PC-9 (cell line): ENCODE measurements around the gene ANKLE1. TPM values are rescaled to one million over a fixed set of nuclear protein-coding genes. Genes with fewer than 3 reads are reported as not detected.

Source experiments
- BruUV-seq: library from RNA; stranded (reverse); fragments of 400-500 nt; replicated peaks from 2 replicates; lab custom pipeline; 2021; lab: Mats Ljungman, UMichigan
- CTCF ChIA-PET: fragments of 300-600 bp; sonication (Branson Sonifier 250); formaldehyde crosslinking; loops from one replicate; lab custom pipeline; 2022; ENCODE audit warnings: antibody characterized with exemption; lab: Charles Lee
- POLR2A ChIA-PET: fragments of 300-600 bp; sonication (Branson Sonifier 250); formaldehyde crosslinking; loops from one replicate; lab custom pipeline; 2022; ENCODE audit warnings: antibody characterized with exemption; ENCODE audit not compliant: unreplicated experiment; lab: Charles Lee
- DNase-seq, 2 experiments: peaks; one replicate each; pipeline versions ENCODE4 v3.0.0 to v3.0.0-alpha.2; 2015 to 2022; ENCODE audit warnings: mixed read lengths in 1 of 2
- H2AFZ ChIP-seq: fragments of 200-600 bp; sonication (generic); 2 replicates; pipeline ENCODE4 v1.8.1; 2017; ENCODE audit warnings: antibody characterized with exemption
- H3F3A ChIP-seq: fragments of 200-600 bp; sonication (generic); 2 replicates; pipeline ENCODE4 v1.8.1; 2017; ENCODE audit warnings: antibody characterized with exemption, mild to moderate bottlenecking, low read depth; ENCODE audit not compliant: insufficient read depth
- H3K27ac ChIP-seq: fragments of 200-600 bp; sonication (generic); 2 replicates; pipeline ENCODE4 v1.6.1; 2016; ENCODE audit warnings: mixed run types
- H3K27me3 ChIP-seq: fragments of 200-600 bp; sonication (generic); 2 replicates; pipeline ENCODE4 v1.6.1; 2016; ENCODE audit warnings: low read depth, mixed run types; ENCODE audit not compliant: insufficient read depth
- H3K36me3 ChIP-seq: fragments of 200-600 bp; sonication (generic); 2 replicates; pipeline ENCODE4 v1.6.1; 2016; ENCODE audit warnings: low read depth, mixed run types
- H3K4me1 ChIP-seq: fragments of 200-600 bp; sonication (generic); replicated peaks from 2 replicates; pipeline ENCODE4 v1.6.1; 2016; ENCODE audit warnings: mixed run types; ENCODE audit not compliant: insufficient read depth
- H3K4me2 ChIP-seq: fragments of 200-600 bp; sonication (generic); 2 replicates; pipeline ENCODE4 v1.6.1; 2017; ENCODE audit warnings: mixed run types
- H3K4me3 ChIP-seq: fragments of 200-600 bp; sonication (generic); 2 replicates; pipeline ENCODE4 v1.6.1; 2016; ENCODE audit warnings: mixed run types
- H3K79me2 ChIP-seq: fragments of 200-600 bp; sonication (generic); 2 replicates; pipeline ENCODE4 v1.6.1; 2017; ENCODE audit warnings: low read depth, mixed run types
- H3K9me2 ChIP-seq: fragments of 200-600 bp; sonication (generic); 2 replicates; pipeline ENCODE4 v1.8.1; 2017; ENCODE audit warnings: mild to moderate bottlenecking; ENCODE audit not compliant: insufficient read depth
- H3K9me3 ChIP-seq: fragments of 200-600 bp; sonication (generic); 2 replicates; pipeline ENCODE4 v1.8.1; 2016; ENCODE audit warnings: low read depth; ENCODE audit not compliant: insufficient read depth
- H4K20me1 ChIP-seq: fragments of 200-600 bp; sonication (generic); 2 replicates; pipeline ENCODE4 v1.8.1; 2017; ENCODE audit not compliant: insufficient read depth
- CTCF ChIP-seq: fragments of 200-600 bp; sonication (generic); conservative IDR thresholded peaks from 2 replicates; pipeline ENCODE4 v1.6.1; 2017; ENCODE audit warnings: mixed run types, antibody characterized with exemption, mild to moderate bottlenecking, moderate library complexity
- EZH2 ChIP-seq: fragments of 200-600 bp; sonication (generic); IDR thresholded peaks from 2 replicates; pipeline ENCODE4 v1.8.0; 2017; ENCODE audit warnings: antibody characterized with exemption, low read depth
- intact Hi-C: fragments of 100-400 bp; cut with micrococcal nuclease; formaldehyde crosslinking; loops from one replicate; pipeline ENCODE4 v1.10.0; 2022; ENCODE audit not compliant: unreplicated experiment
- total RNA-seq: library from RNA; stranded (reverse); gene quantifications from 2 replicates; pipeline ENCODE4 v1.2.3, GENCODE V29; 2021

The ANKLE1 gene
- total RNA-seq, 1 experiment from 2014 or later, result 1.2 TPM

GRCh38 chr19:17305216-17305516 lies 23.5 kb downstream of the ANKLE1 start:
- Histone ChIP-seq H3K27ac (no peak overlapping the region), H2AFZ (no peak overlapping the region)
- intact Hi-C loops, result loop anchor here (1.0 to 10.0 kb wide), 4 partner anchors 21 to 627 kb away; partner anchors contain the start of genes CCDC124 and NWD1

DNA sequence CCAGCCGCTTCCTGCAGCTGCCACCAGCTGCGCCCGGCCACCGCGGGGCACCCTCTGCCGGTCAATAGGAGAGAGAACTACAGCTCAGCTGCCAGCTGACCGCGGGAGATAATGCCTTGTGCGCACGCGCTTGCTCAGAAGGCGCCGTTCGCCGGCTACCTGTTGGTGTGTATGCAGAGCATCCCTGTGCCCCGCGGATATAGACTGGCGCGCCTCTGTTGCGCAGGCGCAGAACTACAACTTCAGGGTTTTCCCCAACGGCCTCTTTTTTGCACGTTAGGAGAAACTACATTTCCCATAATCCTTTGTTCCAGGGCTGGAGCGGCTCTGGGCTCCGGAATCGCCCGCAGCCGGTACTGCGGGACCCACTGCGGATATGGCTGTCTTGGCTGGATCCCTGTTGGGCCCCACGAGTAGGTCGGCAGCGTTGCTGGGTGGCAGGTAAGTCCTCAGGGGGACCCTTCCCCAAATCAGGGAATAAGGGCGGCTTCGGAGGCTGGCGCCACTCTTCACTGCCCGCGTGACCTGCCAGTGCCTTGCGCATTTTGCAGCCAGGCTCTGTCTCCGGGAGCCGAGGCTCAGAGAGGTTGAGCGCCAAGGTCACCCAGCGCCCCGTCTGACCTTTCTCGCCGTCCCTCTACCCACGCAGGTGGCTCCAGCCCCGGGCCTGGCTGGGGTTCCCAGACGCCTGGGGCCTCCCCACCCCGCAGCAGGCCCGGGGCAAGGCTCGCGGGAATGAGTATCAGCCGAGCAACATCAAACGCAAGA lies 24.0 kb downstream of the ANKLE1 start, which contains the start of gene MRPL34:
MRPL34 (plus strand) TSS at position 356 of the 768 bp plus-strand sequence; CDS start at position 377, 21 bp downstream.
- POLR2A ChIA-PET, result interaction anchor here (0.6 to 0.7 kb wide), 2 partner anchors 484 to 545 kb away, joined by 17 to 29 read pairs; no protein-coding TSS in a partner anchor
- peak within 1 kb of the TSS; percentile 78 for H3K4me3 ChIP-seq
- H4K20me1 ChIP-seq, result no peaks in the 10 kb centered on the region
- peaks cover 50% of the 10 kb centered on the region for H3K79me2 ChIP-seq
- H3K27ac ChIP-seq, result peak within 1 kb of the TSS; percentile 30; the same call in 1 of the 2 replicates
- no TSS peak for BruUV-seq
- TF ChIP-seq CTCF (peak; percentile 78), EZH2 (no peak)
- peak; percentile 99 to 100 for DNase-seq
- H3K36me3 ChIP-seq, result no peaks in the 10 kb centered on the region
- CTCF ChIA-PET, result interaction anchor here (0.6 to 1.2 kb wide), 4 partner anchors 13 to 550 kb away, joined by 3 to 4 read pairs (median 3); no protein-coding TSS in a partner anchor
- H3K4me1 ChIP-seq, result peaks cover 45% of the 10 kb centered on the region
- peaks cover 23% of the 10 kb centered on the region for H3F3A ChIP-seq
- H3K4me2 ChIP-seq, result peak within 1 kb of the TSS; percentile 85
- H3K9me2 ChIP-seq, result no peaks in the 10 kb centered on the region
- intact Hi-C loops, result loop anchor here (1.0 to 10.0 kb wide), 4 partner anchors 21 to 627 kb away; partner anchors contain the start of genes CCDC124 and NWD1
- H3K9me3 ChIP-seq, result no peaks in the 10 kb centered on the region
- no peaks in the 10 kb centered on the region for H3K27me3 ChIP-seq
- H2AFZ ChIP-seq, result peak within 1 kb of the TSS; percentile 95

More at GRCh38 chr19:17305216-17305516, 23.5 kb downstream of the ANKLE1 start:
- no peak for TF ChIP-seq EZH2
- no peak for TF ChIP-seq CTCF
- H3K79me2 ChIP-seq, result peaks cover 50% of the 10 kb centered on the region
- POLR2A ChIA-PET, result interaction anchor here (0.6 to 0.7 kb wide), 2 partner anchors 484 to 546 kb away, joined by 17 to 29 read pairs; no protein-coding TSS in a partner anchor
- no peaks in the 10 kb centered on the region for H3K9me2 ChIP-seq
- no peaks in the 10 kb centered on the region for H3K9me3 ChIP-seq
- H3F3A ChIP-seq, result peaks cover 22% of the 10 kb centered on the region
- no peaks in the 10 kb centered on the region for H4K20me1 ChIP-seq
- BruUV-seq, result no TSS peak
- no peak for DNase-seq
- no peaks in the 10 kb centered on the region for H3K27me3 ChIP-seq
- H3K4me3 ChIP-seq, result no peak overlapping the region
- CTCF ChIA-PET, result interaction anchor here (0.6 to 1.2 kb wide), 4 partner anchors 12 to 551 kb away, joined by 3 to 4 read pairs (median 3); no protein-coding TSS in a partner anchor
- H3K4me2 ChIP-seq, result peak overlapping the region; percentile 46
- H3K4me1 ChIP-seq, result peaks cover 39% of the 10 kb centered on the region
- no peaks in the 10 kb centered on the region for H3K36me3 ChIP-seq

DNA sequence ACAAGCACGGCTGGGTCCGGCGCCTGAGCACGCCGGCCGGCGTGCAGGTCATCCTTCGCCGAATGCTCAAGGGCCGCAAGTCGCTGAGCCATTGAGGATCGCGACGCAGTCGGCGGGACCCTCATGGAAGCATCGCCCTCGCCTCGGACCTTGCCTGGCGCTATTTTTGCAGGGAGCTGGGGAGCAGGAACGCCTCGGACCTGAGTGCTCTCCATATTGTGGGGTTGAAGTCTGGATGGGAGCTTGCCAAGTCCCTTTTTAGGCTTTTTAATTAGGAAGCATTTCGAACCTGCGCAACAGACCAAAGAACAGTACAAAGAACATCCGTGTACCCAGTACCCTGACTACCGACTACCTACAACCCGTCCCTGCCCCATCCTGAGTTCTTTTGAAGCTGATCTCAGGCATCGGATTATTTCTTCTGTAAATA lies 24.6 kb downstream of the ANKLE1 start:
- Histone ChIP-seq H3K4me1 (peaks cover 51% of the 10 kb centered on the region), H4K20me1 (no peaks in the 10 kb centered on the region; the same call in 1 of the 2 replicates), H3K79me2 (peaks cover 53% of the 10 kb centered on the region), H3K27me3 (no peaks in the 10 kb centered on the region), H3K4me3 (peak overlapping the region; percentile 78), H3K9me3 (no peaks in the 10 kb centered on the region), H2AFZ (peak overlapping the region; percentile 95), H3K4me2 (peak overlapping the region; percentile 85), H3K27ac (0 out of 2 replicates have a peak overlapping the region, but pooled peaks have one; percentile 30), H3K36me3 (no peaks in the 10 kb centered on the region), H3K9me2 (no peaks in the 10 kb centered on the region), H3F3A (peaks cover 29% of the 10 kb centered on the region)
- CTCF ChIA-PET, result no interaction called here
- TF ChIP-seq CTCF, result no peak
- no peak for TF ChIP-seq EZH2
- POLR2A ChIA-PET, result interaction anchor here (0.5 kb wide), 1 partner anchor 106 kb away, joined by 5 read pairs; no protein-coding TSS in a partner anchor
- BruUV-seq, result no TSS peak
- intact Hi-C loops, result loop anchor here (5.0 to 10.0 kb wide), 2 partner anchors 591 to 626 kb away; partner anchors contain the start of genes CCDC124 and NWD1
- DNase-seq, result no peak
